Esophagus muscularis mucosa (tissue), 3 donors: ENCODE data around the gene SCFD2.

Source experiments
- POLR2AphosphoS5 ChIP-seq, 2 donors: sonication (generic); formaldehyde crosslinking; IDR thresholded peaks; one replicate each; pipeline ENCODE4 v1.6.1; 2017; ENCODE audit warnings: antibody characterized with exemption in 2 of 2
- TF ChIP-seq, protein P1 (sequence below), 3 experiments: fragments of 200-600 bp in 2 of 3; fragments of 450-650 bp in 1 of 3; sonication (generic) in 2 of 3; IDR thresholded peaks; one replicate each; pipeline ENCODE4 v1.5.1; 2017 to 2019; ENCODE audit warnings: antibody characterized with exemption in 3 of 3, mild to moderate bottlenecking in 2 of 3, moderate library complexity in 1 of 3

DNA sequence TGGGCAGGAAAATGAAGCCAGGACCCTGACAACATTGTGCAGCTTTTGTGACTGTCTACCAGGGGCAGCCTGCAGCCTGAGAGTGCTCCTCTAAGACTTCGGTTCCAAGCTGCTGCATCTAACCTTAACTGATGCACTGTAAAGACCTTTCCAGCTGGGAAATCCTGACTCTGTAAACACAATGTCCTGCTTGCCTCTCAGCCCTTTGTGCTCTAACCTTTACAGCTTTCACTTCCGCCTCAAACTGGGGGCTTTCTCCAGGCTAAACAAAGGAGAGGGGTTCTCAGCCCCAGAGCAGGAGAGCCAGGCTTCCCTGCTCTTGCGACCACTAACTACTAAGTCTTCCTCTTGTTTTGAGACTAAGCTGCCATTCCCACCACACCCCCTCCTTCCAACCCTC, 523.1 kb downstream of the SCFD2 start:
- TF ChIP-seq, protein P1, sequence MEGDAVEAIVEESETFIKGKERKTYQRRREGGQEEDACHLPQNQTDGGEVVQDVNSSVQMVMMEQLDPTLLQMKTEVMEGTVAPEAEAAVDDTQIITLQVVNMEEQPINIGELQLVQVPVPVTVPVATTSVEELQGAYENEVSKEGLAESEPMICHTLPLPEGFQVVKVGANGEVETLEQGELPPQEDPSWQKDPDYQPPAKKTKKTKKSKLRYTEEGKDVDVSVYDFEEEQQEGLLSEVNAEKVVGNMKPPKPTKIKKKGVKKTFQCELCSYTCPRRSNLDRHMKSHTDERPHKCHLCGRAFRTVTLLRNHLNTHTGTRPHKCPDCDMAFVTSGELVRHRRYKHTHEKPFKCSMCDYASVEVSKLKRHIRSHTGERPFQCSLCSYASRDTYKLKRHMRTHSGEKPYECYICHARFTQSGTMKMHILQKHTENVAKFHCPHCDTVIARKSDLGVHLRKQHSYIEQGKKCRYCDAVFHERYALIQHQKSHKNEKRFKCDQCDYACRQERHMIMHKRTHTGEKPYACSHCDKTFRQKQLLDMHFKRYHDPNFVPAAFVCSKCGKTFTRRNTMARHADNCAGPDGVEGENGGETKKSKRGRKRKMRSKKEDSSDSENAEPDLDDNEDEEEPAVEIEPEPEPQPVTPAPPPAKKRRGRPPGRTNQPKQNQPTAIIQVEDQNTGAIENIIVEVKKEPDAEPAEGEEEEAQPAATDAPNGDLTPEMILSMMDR (IDR thresholded peaks at IDR 0.05): no peak
- no peak for TF ChIP-seq POLR2AphosphoS5 (IDR thresholded peaks at IDR 0.05)
